SKM-1 treated with dmso at 0.1 percent for 144 hours (cell line): ENCODE results near the gene SUV39H2.
"Not testable (repeated sequence)": the region's sequence is repeated elsewhere in the genome, so short reads cannot be mapped to it uniquely, and the experiment has no call there.

Experiments used
- DNase-seq: peaks from one replicate; lab custom pipeline; 2025; ENCODE audit not compliant: unreplicated experiment; lab: John Stamatoyannopoulos, UW

Gene SUV39H2

DNA sequence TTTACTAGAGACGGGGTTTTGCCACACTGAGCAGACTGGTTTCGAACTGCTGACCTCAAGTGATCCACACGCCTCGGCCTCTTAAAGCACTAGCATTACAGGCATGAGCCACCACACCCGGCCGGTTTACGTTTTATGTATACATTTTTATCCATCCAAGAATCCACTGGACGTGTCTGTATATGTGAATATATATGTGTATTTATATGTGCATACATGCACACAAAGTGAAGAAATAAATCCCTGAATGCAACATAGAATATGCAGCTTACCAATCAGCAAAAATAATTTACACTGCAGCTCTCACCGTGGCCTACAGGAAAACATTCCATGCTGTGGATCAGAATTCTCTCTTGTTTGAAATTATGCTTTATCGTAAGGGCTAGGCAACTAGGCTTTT lies 51.9 kb downstream of the SUV39H2 start:
- no peak for DNase-seq

DNA sequence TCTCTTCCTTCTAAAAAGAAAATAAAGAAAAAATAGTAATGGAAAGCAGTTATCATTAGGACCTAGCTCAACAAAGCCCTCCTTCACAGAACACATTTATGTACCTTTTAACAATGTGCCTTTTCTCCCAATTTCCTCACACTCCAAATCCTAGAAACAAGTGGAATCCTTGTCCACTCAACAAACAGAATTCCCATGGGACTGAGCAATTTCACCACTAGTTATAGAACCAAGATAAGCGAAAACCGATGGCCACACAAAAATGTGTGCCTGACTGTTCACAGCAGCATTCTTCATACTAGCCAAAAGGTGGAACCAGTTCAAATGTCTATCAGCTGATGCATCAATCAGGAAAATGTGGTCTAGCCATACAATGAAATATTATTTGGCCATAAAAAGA lies 57.9 kb downstream of the SUV39H2 start:
- DNase-seq = no peak

DNA sequence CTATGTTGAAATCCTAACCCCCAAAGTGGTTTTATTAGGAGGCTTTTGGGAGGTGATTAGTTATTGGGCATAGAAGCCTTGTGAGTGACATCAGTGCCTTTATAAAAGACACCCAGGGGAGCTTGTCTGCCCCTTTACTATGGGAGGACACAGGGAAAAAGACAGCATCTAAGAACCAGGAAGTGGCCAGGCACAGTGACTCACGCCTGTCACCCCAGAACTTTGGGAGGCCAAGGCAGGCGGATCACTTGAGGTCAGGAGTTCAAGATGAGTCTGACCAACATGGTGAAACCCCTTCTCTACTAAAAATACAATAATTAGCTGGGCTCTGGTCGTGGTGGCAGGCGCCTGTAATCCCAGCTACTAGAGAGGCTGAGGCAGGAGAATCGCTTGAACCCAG lies 60.3 kb downstream of the SUV39H2 start:
- not testable (repeated sequence) for DNase-seq

DNA sequence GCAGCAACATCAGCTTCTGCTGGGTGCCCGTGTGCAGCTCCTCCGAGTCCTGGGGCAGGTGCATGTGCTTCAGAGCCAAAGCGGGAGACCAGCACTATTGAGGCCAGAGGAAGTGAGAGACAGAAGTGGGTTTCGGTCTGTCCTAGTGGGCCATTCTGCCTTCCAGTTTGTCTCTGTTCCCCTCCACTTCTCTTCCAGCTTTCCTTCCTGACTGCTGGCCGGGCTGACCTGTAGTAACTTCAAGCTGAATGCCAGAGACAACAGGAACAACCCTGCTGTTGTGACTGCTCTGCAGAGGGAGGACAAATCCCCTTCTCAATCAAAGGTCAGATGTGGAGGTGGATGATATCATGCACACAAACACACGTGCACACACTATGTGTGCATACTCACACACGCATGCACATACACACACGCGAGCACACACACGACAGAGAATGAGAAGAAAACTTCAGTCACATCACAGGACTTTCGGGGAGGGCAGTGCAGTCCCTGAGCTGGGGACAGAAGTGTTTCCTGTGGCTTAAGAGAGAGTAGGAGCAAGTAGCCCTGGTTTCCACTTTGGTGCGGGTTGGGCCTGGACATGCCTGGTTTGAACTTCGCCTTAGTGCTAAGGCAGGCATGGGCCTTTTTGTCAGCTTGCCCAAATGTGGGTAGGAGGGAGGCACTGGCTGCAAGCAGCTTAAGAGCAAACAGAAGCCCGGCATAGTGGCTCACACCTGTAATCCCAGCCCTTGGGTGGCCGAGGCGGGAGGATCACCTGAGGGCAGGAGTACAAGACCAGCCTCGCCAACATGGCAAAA lies 63.7 kb downstream of the SUV39H2 start:
- DNase-seq = not testable (repeated sequence)

DNA sequence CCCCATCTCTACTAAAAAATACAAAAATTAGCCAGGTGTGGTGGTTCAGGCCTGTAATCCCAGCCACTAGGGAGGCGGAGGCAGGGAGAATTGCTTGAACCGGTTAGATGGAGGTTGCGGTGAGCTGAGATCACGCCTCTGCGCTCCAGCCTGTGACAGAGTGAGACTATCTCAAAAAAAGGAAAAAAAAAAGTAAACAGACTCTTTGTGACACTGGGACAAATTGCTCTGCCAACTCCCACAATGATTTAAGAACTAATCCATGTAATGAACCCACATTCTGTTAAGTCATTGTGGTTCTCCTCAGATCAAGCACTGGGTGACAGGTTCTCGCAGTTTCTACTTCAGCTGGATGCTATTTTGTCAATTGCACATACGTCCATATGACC lies 64.3 kb downstream of the SUV39H2 start:
- DNase-seq = not testable (repeated sequence)

DNA sequence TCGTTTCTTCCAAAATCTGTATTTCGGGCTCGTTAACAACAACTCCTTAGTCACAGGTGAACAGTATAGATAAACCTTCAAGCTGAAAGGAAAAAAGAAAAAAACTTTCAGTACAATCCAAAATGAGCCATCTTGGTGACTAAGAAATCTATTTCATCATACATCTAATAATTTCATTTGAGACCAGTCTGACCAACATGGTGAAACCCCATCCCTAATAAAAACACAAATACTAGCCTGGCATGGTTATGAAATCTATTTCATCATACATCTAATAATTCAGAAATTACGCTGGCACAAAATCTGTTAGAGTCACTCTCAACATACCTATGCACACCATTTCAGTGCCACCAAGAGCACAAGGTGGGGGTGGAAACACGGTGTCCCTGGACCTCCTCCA lies 66.4 kb downstream of the SUV39H2 start:
- DNase-seq = no peak

DNA sequence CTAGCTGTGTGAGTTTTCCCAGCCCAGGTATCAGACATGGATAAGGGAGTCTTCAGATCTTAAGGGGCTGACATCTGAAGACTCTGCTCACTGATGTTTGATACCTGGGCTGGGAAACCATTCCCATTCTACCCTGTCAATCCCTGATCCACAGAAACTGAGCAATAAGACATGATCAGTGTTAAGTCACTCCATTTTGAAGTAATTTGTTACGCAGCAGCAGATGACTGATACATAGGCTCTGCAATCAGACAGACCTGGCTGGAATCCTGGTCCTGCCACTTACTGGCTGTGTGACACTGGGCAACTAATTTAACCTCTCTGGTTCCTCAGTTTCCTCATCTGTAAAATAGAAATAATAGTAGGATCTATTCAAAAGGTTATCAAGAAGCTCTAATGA lies 68.6 kb downstream of the SUV39H2 start:
- DNase-seq = no peak

DNA sequence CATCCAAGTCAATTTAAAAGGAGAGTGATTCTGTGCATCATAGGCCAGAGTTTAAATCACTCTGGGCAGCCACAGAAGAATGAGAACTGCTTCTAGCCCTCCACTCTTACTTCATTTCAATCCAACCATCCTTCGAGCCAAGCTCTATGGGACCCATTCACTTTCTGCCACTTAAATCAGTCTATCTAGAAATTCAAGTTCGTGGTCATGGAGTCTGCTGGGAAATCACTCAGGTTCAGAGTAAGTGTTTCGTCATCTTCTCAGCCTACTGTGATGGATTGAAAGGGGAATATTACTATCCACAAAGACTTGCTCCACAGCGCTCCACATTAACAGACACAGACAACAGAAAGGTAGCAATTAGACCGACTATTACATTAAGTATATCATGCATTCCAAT lies 70.6 kb downstream of the SUV39H2 start:
- no peak for DNase-seq

DNA sequence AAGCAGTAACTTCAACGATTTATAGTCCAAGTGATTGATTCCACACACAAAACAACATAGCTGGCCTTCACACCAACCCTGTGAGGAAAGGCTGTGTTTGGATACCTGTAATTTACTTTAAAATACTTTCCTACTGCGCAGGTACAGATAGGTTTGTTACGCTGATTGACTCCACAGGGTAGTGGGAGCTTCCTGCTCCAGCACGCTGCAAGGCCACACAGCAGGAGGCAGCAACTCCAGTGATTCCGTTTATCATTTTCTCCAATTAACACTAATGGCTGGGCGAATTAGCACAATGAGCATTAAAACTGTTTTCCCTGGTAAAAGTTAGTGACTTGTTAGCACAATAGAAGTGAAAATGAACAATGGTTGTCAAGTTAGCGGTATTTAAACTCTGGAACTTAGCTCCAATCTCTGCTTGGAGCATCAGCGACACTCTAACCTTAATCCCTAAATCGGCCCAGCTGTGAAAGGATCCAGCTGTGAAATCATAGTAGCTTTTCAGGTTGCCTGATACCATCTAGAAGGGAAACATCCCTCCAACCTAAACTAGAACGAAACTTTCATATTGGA lies 74.3 kb downstream of the SUV39H2 start:
- DNase-seq = no peak

DNA sequence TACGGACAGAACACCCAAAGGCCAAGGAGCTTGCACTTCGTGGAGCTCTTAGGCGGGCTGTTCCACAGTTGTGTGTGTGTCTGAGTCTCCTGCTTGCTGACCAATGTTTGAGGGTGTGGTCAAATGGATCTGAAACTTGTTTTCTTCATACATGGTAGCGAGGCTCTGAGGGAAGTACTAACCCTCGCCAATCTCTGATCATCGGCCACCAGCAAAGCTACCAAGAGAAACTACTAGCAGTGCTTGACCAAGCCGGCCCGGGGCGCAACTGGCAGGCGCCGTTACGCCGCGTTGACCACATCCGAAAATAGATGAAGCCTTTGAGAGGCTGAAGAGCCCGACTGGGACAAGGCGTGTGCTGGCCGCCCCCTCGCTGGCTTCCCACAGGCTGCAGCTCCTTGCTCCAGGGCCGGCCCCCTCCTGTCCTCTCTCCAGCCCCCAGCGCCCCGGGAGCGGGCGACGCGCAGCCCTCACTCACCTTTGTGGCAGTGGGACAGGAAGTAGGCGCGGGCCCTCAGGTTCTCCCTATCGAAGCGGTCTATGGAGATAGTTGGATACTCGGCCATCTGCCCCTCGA lies 74.8 kb downstream of the SUV39H2 start:
- no peak for DNase-seq
